Activated effector memory CD4-positive, alpha-beta T cell treated with Interleukin-2 at 50 U/mL for 16 hours (primary cell): Measurements from ENCODE around the gene SAYSD1.

Experiments
- DNase-seq: peaks from one replicate; pipeline ENCODE4 v3.0.0-alpha.2; 2020

Gene SAYSD1

GRCh38 chr6:39077882-39078594 lies 36.9 kb downstream of the SAYSD1 start:
- DNase-seq = no peak

GRCh38 chr6:39076623-39077535 lies 38.1 kb downstream of the SAYSD1 start:
- DNase-seq = no peak

GRCh38 chr6:39075807-39076622 lies 39.0 kb downstream of the SAYSD1 start:
- DNase-seq = no peak

DNA sequence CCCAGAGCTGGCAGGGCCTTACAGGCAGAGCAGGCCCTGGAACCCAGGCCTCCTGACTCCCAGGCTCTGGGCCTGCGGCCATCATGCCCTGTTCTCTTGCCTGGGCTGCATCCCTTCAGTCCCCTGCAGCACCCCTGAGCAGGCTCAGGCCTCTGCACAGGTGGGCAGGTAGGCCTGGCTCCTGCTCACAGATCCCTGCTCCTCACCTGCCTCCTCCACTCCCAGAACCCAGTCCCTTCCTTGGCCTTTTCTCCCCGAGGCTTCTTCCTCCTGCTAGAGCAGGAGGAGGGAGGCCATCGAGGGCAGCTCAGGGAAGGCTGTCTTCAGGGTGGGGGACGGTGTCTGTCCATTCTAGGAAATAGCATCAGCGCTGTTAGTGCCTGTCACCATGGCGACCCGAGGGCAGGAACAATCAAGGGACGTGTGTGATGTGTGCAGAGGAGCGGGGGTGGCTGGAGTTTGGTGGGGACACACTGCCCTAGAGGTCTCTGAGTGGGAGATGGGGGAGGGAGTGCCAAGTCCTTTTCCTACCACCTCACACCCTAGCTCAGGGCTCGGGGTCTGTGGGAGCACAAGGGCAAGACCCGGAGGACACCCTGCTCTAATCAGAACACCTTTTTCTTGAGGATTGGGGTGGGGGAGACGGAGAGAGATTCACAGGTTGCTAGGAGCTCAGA lies 39.8 kb downstream of the SAYSD1 start:
- no peak for DNase-seq

GRCh38 chr6:39074486-39074885 lies 40.5 kb downstream of the SAYSD1 start:
- no peak for DNase-seq

DNA sequence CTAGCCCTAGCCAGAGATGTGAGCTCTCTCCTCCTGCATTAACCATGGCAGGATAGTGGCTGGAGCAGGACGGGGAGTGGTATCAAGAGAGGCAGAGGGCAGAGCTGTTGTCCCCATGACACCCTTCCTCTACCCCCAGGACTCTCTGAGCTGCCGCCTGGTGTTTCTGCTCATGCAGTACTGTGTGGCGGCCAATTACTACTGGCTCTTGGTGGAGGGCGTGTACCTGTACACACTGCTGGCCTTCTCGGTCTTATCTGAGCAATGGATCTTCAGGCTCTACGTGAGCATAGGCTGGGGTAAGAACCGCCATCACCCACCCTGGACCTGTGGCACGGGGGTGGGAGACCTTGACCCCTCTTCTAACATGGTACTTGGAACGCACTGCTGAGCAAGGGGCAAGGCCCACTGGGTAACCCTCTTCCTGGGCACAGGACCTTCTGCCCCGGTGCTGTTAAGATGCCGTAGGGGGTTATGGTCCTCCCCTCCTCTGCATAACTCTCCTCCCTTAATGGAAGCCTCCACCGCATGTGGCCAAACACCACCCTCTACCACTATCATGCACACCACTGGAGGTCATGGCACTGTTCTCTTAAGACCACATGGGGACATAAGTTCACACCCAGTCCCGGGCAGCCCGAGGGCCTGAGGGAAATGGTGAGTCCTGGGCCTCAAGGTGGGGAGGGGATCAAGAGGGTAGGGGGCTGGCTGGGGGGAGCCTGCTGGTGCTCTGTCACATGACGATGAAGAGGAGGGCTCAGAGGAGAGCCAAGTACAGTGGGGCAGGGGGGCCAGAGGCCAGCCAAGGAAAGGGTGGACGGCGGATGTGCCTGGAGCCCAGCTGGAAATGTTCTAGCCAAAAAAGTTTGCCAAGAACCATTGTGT lies 41.3 kb downstream of the SAYSD1 start:
- DNase-seq = no peak

DNA sequence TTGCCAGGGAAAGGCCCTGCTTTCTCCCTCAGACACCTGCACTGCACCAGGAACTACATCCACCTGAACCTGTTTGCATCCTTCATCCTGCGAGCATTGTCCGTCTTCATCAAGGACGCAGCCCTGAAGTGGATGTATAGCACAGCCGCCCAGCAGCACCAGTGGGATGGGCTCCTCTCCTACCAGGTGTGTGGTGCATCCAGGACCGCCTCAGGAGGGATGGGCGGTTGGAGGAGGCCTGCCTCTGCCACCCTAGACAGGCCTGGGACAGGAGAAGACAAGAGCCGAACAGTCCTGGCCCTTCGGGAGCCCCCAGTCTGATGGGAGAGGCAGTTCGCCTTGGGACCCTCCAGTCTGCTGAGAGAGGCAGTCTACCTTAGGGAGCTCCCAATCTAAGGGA lies 42.2 kb downstream of the SAYSD1 start:
- DNase-seq = no peak

GRCh38 chr6:39068391-39068790 lies 46.6 kb downstream of the SAYSD1 start:
- no peak for DNase-seq

DNA sequence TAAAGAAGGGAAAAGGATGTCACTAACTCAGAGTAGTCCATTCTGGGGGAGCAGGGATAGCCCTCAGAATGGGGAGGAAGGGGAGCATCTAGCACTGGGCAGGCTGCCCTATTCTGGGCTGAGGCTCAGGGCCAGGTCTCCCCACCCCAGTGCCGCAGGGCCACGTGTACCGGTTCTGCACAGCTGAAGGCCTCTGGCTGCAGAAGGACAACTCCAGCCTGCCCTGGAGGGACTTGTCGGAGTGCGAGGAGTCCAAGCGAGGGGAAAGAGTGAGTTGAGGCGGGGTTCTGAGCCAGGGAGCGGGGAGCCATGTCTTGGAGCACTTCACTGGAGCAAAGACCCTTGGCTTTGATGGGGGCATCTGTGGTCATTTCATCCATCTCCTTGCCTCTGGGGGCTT lies 49.4 kb downstream of the SAYSD1 start:
- DNase-seq = no peak

DNA sequence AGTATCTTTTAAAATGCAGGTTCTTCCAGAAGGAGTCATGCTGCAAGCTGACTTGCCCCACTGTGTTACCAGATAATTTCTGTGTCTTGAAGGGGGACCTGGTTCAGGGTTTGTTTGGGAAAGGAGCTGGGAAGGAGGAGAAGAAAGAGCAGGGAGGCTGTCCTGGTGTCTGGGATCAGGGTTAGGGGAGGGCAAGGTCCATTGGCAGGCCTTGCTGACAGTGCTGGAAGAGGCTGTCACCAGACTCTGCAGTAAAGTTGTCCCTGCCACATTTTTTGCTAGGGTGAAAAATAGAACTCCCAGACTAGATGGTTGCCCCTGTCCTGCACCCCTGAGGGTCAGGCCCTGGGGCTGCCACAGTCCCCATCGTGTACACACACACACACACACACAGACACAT lies 51.5 kb downstream of the SAYSD1 start:
- no peak for DNase-seq

GRCh38 chr6:39062014-39062740 lies 52.8 kb downstream of the SAYSD1 start:
- DNase-seq = no peak

- no peak for DNase-seq
Observed at GRCh38 chr6:39061588-39061987, 53.4 kb downstream of the SAYSD1 start.

DNA sequence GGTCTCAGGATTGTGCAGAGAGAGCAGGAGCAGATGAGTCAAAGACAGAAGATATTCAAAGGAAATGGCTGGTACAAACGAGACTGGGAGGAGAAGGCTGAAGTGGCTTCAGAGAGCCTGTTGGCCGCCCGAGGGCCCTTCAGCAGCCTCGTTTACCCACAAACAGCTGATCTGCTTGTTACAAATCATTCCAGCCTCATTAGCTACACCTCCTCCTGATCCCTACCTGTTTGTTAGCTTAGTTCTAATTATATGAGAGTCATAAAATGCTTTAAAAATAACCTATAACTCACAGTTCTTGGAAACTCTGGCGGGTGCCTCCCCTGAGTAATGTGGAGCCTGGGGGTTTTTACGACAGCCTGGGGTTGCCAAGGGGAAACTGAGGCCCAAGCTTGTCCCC lies 53.8 kb downstream of the SAYSD1 start:
- DNase-seq = no peak

- DNase-seq = no peak
Observed at GRCh38 chr6:39060467-39061160, 54.4 kb downstream of the SAYSD1 start.

GRCh38 chr6:39059496-39060310 lies 55.3 kb downstream of the SAYSD1 start:
- no peak for DNase-seq

DNA sequence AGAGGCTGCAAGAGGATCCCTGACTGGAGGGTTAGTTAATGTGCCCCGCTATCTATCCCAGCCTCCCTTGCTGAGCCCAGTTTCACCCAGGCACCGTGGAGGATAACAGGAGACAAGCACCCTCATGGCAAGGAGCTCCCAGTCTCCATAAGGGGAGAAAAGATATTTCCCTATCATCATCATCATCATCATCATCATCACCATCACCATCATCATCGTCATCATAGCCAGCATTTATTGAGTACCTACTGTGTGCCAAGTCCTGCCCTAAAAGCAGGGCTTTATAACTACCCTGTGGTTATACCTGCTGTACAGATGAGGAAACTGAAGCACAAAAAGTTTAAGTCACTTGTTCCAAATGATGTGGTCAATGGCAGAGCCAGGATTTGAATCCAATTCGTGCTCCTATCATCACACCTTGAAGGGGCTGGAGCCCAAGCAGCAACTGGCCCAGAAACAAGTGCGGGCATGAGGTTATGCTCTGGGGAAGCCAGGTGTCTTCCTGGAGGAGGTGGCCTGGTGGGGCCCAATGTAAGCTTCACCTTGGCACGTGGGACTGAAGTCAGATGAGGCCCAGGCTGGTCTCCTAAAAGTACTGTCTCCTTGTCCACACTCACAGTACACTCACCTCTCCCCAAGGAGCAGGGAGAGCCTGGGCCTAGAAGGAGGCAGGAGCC lies 56.4 kb downstream of the SAYSD1 start:
- DNase-seq = no peak

GRCh38 chr6:39057251-39058155 lies 57.5 kb downstream of the SAYSD1 start:
- DNase-seq = no peak

GRCh38 chr6:39056681-39057080 lies 58.3 kb downstream of the SAYSD1 start:
- DNase-seq = no peak
